Anterior cingulate cortex (tissue), 58 donors: ENCODE results near the gene SPDYE2B.
"Not testable (repeated sequence)": the region's sequence is repeated elsewhere in the genome, so short reads cannot be mapped to it uniquely, and the experiment has no call there.

ENCODE experiments used
- DNase-seq, 58 donors: peaks; one replicate each; lab custom pipeline; 2025; lab: John Stamatoyannopoulos, UW

SPDYE2B gene

GRCh38 chr7:102638848-102639247, 11.3 kb upstream of the SPDYE2B start:
- DNase-seq, result not testable (repeated sequence)

GRCh38 chr7:102642691-102643090, 7.4 kb upstream of the SPDYE2B start, which contains the start of gene UPK3BL1:
TSS of gene UPK3BL1 (minus strand) at chr7:102642791. CDS start at chr7:102642741, 50 bp downstream.
- DNase-seq, result not testable (repeated sequence)

GRCh38 chr7:102643404-102643803, 6.7 kb upstream of the SPDYE2B start:
- not testable (repeated sequence) for DNase-seq

GRCh38 chr7:102647813-102648212, 2.3 kb upstream of the SPDYE2B start:
- not testable (repeated sequence) for DNase-seq

- not testable (repeated sequence) for DNase-seq
Measured at GRCh38 chr7:102664765-102665164, 14.6 kb downstream of the SPDYE2B start.

GRCh38 chr7:102666850-102667249, 16.7 kb downstream of the SPDYE2B start:
- DNase-seq, result not testable (repeated sequence)

- not testable (repeated sequence) for DNase-seq
Measured at GRCh38 chr7:102667523-102667922, 17.4 kb downstream of the SPDYE2B start.

GRCh38 chr7:102671166-102671955, 21.2 kb downstream of the SPDYE2B start, which contains the start of gene POLR2J2:
TSS of gene POLR2J2 (minus strand) at chr7:102671663. CDS start at chr7:102671601, 62 bp downstream.
- DNase-seq, result not testable (repeated sequence)

GRCh38 chr7:102671956-102672307, 21.8 kb downstream of the SPDYE2B start:
- DNase-seq, result not testable (repeated sequence)

GRCh38 chr7:102673447-102674067, 23.4 kb downstream of the SPDYE2B start:
- DNase-seq, result not testable (repeated sequence)

GRCh38 chr7:102675545-102675944, 25.4 kb downstream of the SPDYE2B start:
- DNase-seq, result not testable (repeated sequence)

GRCh38 chr7:102680780-102681179, 30.7 kb downstream of the SPDYE2B start:
- DNase-seq, result not testable (repeated sequence)

GRCh38 chr7:102682560-102682959, 32.4 kb downstream of the SPDYE2B start:
- not testable (repeated sequence) for DNase-seq

GRCh38 chr7:102688299-102689036, 38.3 kb downstream of the SPDYE2B start:
- not testable (repeated sequence) for DNase-seq

- DNase-seq, result not testable (repeated sequence)
Measured at GRCh38 chr7:102689436-102690282, 39.5 kb downstream of the SPDYE2B start.

GRCh38 chr7:102690602-102691001, 40.5 kb downstream of the SPDYE2B start:
- not testable (repeated sequence) for DNase-seq

GRCh38 chr7:102694008-102694407, 43.9 kb downstream of the SPDYE2B start:
- not testable (repeated sequence) for DNase-seq

GRCh38 chr7:102695033-102695552, 45.0 kb downstream of the SPDYE2B start:
- not testable (repeated sequence) for DNase-seq

- DNase-seq, result not testable (repeated sequence)
Measured at GRCh38 chr7:102696009-102696408, 45.9 kb downstream of the SPDYE2B start.
